ENCODE data around the gene ERICH4.

Gene ERICH4

DNA sequence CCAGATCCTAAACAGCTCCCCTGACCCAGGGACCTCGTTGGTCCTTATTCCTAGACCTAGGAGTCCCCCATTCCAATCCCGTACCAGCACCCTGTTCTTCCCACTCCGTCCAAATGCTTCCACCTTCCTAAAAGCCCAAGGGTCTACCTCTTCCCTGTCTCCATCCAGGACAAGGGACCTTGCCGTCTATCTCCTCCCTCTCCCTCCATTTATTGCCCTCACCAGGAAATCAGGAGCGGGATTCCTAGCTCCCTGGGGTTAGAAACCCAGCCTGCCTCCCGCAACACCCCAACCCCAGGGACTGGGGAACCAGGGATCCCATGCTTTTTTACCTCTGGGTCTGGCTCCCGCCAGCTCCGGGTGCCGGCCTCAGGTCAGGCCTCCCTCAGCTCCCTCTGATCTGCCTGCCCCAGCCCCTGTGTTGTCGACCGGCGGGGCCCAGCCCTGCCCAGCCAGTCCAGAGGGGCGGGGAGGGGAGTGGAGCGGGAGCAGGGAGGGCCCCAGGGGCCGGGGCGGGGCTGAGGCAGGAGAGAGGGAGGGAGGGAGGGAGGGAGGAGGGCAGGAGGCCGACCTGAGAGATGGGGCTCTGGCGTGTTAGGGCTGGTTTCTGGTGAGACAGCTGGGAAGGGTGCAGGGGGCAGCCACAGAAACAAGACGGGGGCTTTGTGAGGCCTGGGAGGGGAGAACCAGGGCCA lies 15.9 kb upstream of the ERICH4 start, which contains the start of gene B3GNT8:
B3GNT8 (minus strand) TSS at position 423 of the 695 bp plus-strand sequence. CDS start 596 bp downstream, outside the sequence.
- Histone ChIP-seq H3K14ac (ENCODE audit: low read length) (peak within 1 kb of the TSS; percentile 74), H3K4me3 (ENCODE audit: low read depth, low read length) (peak within 1 kb of the TSS; percentile 31), H3K9ac (ENCODE audit: low read length) (peak within 1 kb of the TSS; percentile 83), H4K8ac (ENCODE audit: low read depth, low read length) (peak within 1 kb of the TSS; percentile 86), H3K27me3 (ENCODE audit: insufficient read depth, low read length) (no peaks in the 10 kb centered on the region), H2BK5ac (ENCODE audit: low read depth, low read length, poor library complexity) (peak within 1 kb of the TSS; percentile 58), H2BK120ac (ENCODE audit: insufficient read depth, low read length, poor library complexity) (peak within 1 kb of the TSS; percentile 25), H4K91ac (ENCODE audit: low read depth, low read length) (peak within 1 kb of the TSS; percentile 71), H3K79me2 (ENCODE audit: control insufficient read depth, insufficient read depth, low read length, poor library complexity) (peaks cover 3% of the 10 kb centered on the region), H2AK5ac (ENCODE audit: low read length) (peak within 1 kb of the TSS; percentile 60), H2BK12ac (ENCODE audit: low read length) (peak within 1 kb of the TSS; percentile 60), H2AFZ (ENCODE audit: insufficient read depth, low read length, poor library complexity) (peak within 1 kb of the TSS; percentile 56), H3K4me2 (ENCODE audit: low read length) (peak within 1 kb of the TSS; percentile 84), H3K4ac (ENCODE audit: low read depth, low read length) (peak within 1 kb of the TSS; percentile 65), H3K79me1 (ENCODE audit: low read length) (peaks cover 7% of the 10 kb centered on the region), H3K36me3 (ENCODE audit: control insufficient read depth in 1 of 2, insufficient read depth in 2 of 2, low read length in 2 of 2) (peaks cover 42 to 45% of the 10 kb centered on the region in 2 experiments), H3K18ac (ENCODE audit: low read length) (peak within 1 kb of the TSS; percentile 69), H3K27ac (ENCODE audit: low read depth, low read length) (no peak within 1 kb of the TSS), H4K12ac (ENCODE audit: low read depth, low read length) (peak within 1 kb of the TSS; percentile 47), H3K4me1 (ENCODE audit: control insufficient read depth in 1 of 2, insufficient read depth in 2 of 2, low read length in 2 of 2) (peaks cover 14% of the 10 kb centered on the region in 2 experiments), H3K23ac (ENCODE audit: low read length) (no peak within 1 kb of the TSS), H3K9me3 (ENCODE audit: insufficient read depth, low read depth, low read length) (no peaks in the 10 kb centered on the region)
- DNase-seq, result peak; percentile 29 to 34
- WGBS (ENCODE audit: extremely low coverage, insufficient coverage, insufficient read length), result no CpG with 5 or more reads among the region's 19 CpGs

DNA sequence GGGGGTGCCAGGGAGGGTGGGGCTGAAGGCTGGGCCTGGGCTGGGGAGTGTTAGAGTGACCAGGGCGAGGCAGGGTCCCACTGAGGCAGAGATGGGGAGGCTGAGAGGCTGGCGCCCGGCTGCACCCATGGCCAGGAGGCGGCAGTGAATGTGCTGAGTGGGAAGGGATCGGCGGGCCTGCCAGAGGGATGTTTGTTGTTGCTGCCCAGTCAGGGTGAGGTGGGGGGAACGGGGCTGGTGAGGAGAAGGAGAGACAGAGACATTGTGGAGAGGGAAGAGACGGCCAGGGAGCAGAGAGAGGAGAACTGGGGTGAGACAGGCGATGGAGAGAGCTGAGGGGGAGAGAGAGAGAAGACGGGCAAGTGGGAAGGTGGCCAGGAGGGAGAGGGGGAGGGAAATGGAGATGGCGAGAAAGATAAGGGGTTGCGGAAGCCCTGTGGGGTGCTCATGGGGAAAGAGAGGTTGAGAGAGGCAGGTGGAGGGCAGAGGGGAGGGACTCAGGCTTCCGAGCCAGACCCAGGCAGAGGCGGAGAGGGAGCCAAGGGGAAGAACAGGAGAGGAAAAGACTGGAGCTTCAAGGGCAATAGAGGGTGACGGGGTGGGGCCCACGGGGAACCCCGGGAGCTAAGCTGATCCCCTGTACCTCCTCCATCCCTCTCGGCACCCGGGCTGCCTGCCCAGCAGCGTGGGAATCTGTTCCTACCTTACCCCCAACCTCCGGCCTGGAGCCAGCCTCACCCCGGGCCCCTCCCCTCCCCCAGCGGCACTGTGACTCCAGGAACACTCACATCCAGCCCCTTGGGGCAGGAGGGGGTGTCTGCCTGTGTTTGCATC lies 15.1 kb upstream of the ERICH4 start:
- no CpG with 5 or more reads among the region's 23 CpGs for WGBS (ENCODE audit: extremely low coverage, insufficient coverage, insufficient read length)
- Histone ChIP-seq H3K9ac (ENCODE audit: low read length) (no peak overlapping the region), H2BK12ac (ENCODE audit: low read length) (peak overlapping the region; percentile 60), H2BK120ac (ENCODE audit: insufficient read depth, low read length, poor library complexity) (peak overlapping the region; percentile 25), H4K8ac (ENCODE audit: low read depth, low read length) (peak overlapping the region; percentile 59), H3K4me3 (ENCODE audit: low read depth, low read length) (peak overlapping the region; percentile 31), H3K4me1 (ENCODE audit: control insufficient read depth in 1 of 2, insufficient read depth in 2 of 2, low read length in 2 of 2) (peaks cover 14% of the 10 kb centered on the region in 2 experiments), H3K18ac (ENCODE audit: low read length) (peak overlapping the region; percentile 69), H3K79me2 (ENCODE audit: control insufficient read depth, insufficient read depth, low read length, poor library complexity) (peaks cover 3% of the 10 kb centered on the region), H2AFZ (ENCODE audit: insufficient read depth, low read length, poor library complexity) (peak overlapping the region; percentile 23), H2BK5ac (ENCODE audit: low read depth, low read length, poor library complexity) (peak overlapping the region; percentile 7), H3K9me3 (ENCODE audit: insufficient read depth, low read depth, low read length) (peaks cover 4% of the 10 kb centered on the region), H3K36me3 (ENCODE audit: control insufficient read depth in 1 of 2, insufficient read depth in 2 of 2, low read length in 2 of 2) (peaks cover 42 to 48% of the 10 kb centered on the region in 2 experiments), H3K4me2 (ENCODE audit: low read length) (peak overlapping the region; percentile 58), H3K14ac (ENCODE audit: low read length) (peak overlapping the region; percentile 55), H2AK5ac (ENCODE audit: low read length) (peak overlapping the region; percentile 57), H3K79me1 (ENCODE audit: low read length) (peaks cover 7% of the 10 kb centered on the region), H3K23ac (ENCODE audit: low read length) (no peak overlapping the region), H4K12ac (ENCODE audit: low read depth, low read length) (peak overlapping the region; percentile 6), H3K27me3 (ENCODE audit: insufficient read depth, low read length) (no peaks in the 10 kb centered on the region), H3K27ac (ENCODE audit: low read depth, low read length) (no peak overlapping the region), H4K91ac (ENCODE audit: low read depth, low read length) (peak overlapping the region; percentile 66), H3K4ac (ENCODE audit: low read depth, low read length) (peak overlapping the region; percentile 36)
- no peak for DNase-seq

DNA sequence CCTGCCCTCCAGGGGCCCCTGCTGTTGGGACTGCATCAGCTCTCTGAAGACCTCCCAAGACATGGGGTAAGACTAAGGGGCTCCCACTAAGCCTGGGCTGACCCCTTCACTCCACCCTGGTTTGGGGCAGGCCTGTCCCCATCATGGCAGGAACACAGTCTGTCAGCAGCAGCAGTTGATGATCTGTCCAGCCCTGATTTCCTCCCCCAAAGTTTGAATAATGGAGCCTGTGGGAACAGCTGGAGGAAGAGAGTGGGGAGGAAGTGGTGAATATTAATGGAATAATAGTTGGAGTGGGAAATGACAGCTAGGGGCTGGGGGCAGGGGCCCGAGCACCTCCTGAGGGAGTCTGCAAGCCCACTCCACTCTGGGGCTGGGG lies 14.5 kb upstream of the ERICH4 start:
- DNase-seq, result no peak
- Histone ChIP-seq H2BK5ac (ENCODE audit: low read depth, low read length, poor library complexity) (no peak overlapping the region), H3K9me3 (ENCODE audit: insufficient read depth, low read depth, low read length) (peaks cover 4% of the 10 kb centered on the region), H3K9ac (ENCODE audit: low read length) (no peak overlapping the region), H3K27ac (ENCODE audit: low read depth, low read length) (no peak overlapping the region), H3K4me1 (ENCODE audit: control insufficient read depth in 1 of 2, insufficient read depth in 2 of 2, low read length in 2 of 2) (peaks cover 14% of the 10 kb centered on the region in 2 experiments), H2AK5ac (ENCODE audit: low read length) (no peak overlapping the region), H3K4me3 (ENCODE audit: low read depth, low read length) (no peak overlapping the region), H3K18ac (ENCODE audit: low read length) (no peak overlapping the region), H2AFZ (ENCODE audit: insufficient read depth, low read length, poor library complexity) (no peak overlapping the region), H3K14ac (ENCODE audit: low read length) (no peak overlapping the region), H3K4ac (ENCODE audit: low read depth, low read length) (no peak overlapping the region), H3K23ac (ENCODE audit: low read length) (no peak overlapping the region), H3K4me2 (ENCODE audit: low read length) (peak overlapping the region; percentile 58), H4K91ac (ENCODE audit: low read depth, low read length) (no peak overlapping the region), H3K27me3 (ENCODE audit: insufficient read depth, low read length) (no peaks in the 10 kb centered on the region), H4K8ac (ENCODE audit: low read depth, low read length) (no peak overlapping the region), H3K79me1 (ENCODE audit: low read length) (peaks cover 7% of the 10 kb centered on the region), H3K79me2 (ENCODE audit: control insufficient read depth, insufficient read depth, low read length, poor library complexity) (peaks cover 3% of the 10 kb centered on the region), H4K12ac (ENCODE audit: low read depth, low read length) (no peak overlapping the region), H2BK120ac (ENCODE audit: insufficient read depth, low read length, poor library complexity) (no peak overlapping the region), H3K36me3 (ENCODE audit: control insufficient read depth in 1 of 2, insufficient read depth in 2 of 2, low read length in 2 of 2) (peaks cover 43 to 50% of the 10 kb centered on the region in 2 experiments), H2BK12ac (ENCODE audit: low read length) (no peak overlapping the region)
- no CpG with 5 or more reads among the region's 1 CpG for WGBS (ENCODE audit: extremely low coverage, insufficient coverage, insufficient read length)

DNA sequence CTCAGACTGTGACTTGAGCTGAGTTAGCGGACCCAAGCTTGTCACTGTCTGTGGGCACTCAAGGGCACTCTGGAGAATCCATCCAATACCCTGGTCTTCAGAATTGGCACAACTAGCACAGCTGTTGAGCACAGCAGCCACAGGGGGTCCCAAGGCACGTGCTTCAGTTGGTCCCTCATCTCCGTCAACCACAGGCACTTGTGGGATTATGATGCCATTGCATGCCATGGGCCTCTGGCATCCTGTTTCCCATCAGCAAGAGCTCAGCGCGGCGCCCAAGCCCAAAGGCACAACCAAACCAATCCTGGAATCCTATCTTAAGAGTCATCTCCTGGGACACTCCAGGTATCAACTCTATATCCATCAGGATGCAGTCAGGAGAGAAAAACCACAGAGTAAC lies 12.0 kb upstream of the ERICH4 start:
- H3K27me3 ChIP-seq (ENCODE audit: insufficient read depth, low read length), result no peaks in the 10 kb centered on the region
- no peak overlapping the region for H3K4me3 ChIP-seq (ENCODE audit: low read depth, low read length)
- no peak overlapping the region for H4K91ac ChIP-seq (ENCODE audit: low read depth, low read length)
- H3K79me2 ChIP-seq (ENCODE audit: control insufficient read depth, insufficient read depth, low read length, poor library complexity), result peaks cover 3% of the 10 kb centered on the region
- H2AK5ac ChIP-seq (ENCODE audit: low read length), result no peak overlapping the region
- peaks cover 7% of the 10 kb centered on the region for H3K79me1 ChIP-seq (ENCODE audit: low read length)
- H3K4me2 ChIP-seq (ENCODE audit: low read length), result no peak overlapping the region
- no peak overlapping the region for H2BK12ac ChIP-seq (ENCODE audit: low read length)
- H2BK5ac ChIP-seq (ENCODE audit: low read depth, low read length, poor library complexity), result no peak overlapping the region
- peaks cover 4% of the 10 kb centered on the region for H3K9me3 ChIP-seq (ENCODE audit: insufficient read depth, low read depth, low read length)
- H3K27ac ChIP-seq (ENCODE audit: low read depth, low read length), result no peak overlapping the region
- no peak for DNase-seq
- peaks cover 29 to 34% of the 10 kb centered on the region in 2 experiments for H3K36me3 ChIP-seq (ENCODE audit: control insufficient read depth in 1 of 2, insufficient read depth in 2 of 2, low read length in 2 of 2)
- no peak overlapping the region for H3K18ac ChIP-seq (ENCODE audit: low read length)
- H2BK120ac ChIP-seq (ENCODE audit: insufficient read depth, low read length, poor library complexity), result no peak overlapping the region
- H3K4me1 ChIP-seq (ENCODE audit: control insufficient read depth in 1 of 2, insufficient read depth in 2 of 2, low read length in 2 of 2), result peaks cover 14% of the 10 kb centered on the region in 2 experiments
- no peak overlapping the region for H4K8ac ChIP-seq (ENCODE audit: low read depth, low read length)
- no peak overlapping the region for H3K14ac ChIP-seq (ENCODE audit: low read length)
- no peak overlapping the region for H4K12ac ChIP-seq (ENCODE audit: low read depth, low read length)
- H3K23ac ChIP-seq (ENCODE audit: low read length), result no peak overlapping the region
- no CpG with 5 or more reads among the region's 6 CpGs for WGBS (ENCODE audit: extremely low coverage, insufficient coverage, insufficient read length)
- H3K9ac ChIP-seq (ENCODE audit: low read length), result no peak overlapping the region
- no peak overlapping the region for H3K4ac ChIP-seq (ENCODE audit: low read depth, low read length)
- H2AFZ ChIP-seq (ENCODE audit: insufficient read depth, low read length, poor library complexity), result no peak overlapping the region

Measured in trophoblast cell (in vitro differentiated cells and primary cell).